ENCODE measurements around the gene SLC5A6. TPM values are rescaled to one million over a fixed set of nuclear protein-coding genes. Genes with fewer than 3 reads are reported as not detected.

SLC5A6 gene
- total and polyA plus RNA-seq, 12 donors, result 5.3 to 20.5 (median 9.1) TPM

GRCh38 chr2:27231921-27232320, 19.9 kb upstream of the SLC5A6 start:
- 94% methylated on average over 13 of the region's 13 CpGs for WGBS, 2 donors
- Histone ChIP-seq H3K27me3 (no peaks in the 10 kb centered on the region), H3K4me1 (no peaks in the 10 kb centered on the region), H3K27ac (no peak overlapping the region), H3K36me3 (peaks cover 0 to 100% (median 79%) of the 10 kb centered on the region in 9 donors), H3K9me3 (no peaks in the 10 kb centered on the region), H3K4me3 (no peak overlapping the region)
- TF ChIP-seq CTCF (IDR thresholded peaks at IDR 0.05), result no peak
- intact Hi-C loops (cut with DNase I), result no loop called here
- ATAC-seq (no peak), DNase-seq (no peak)

GRCh38 chr2:27227501-27227900, 15.4 kb upstream of the SLC5A6 start:
- H3K36me3 ChIP-seq, result peaks cover 0 to 100% (median 74%) of the 10 kb centered on the region in 9 donors
- H3K27me3 ChIP-seq, result no peaks in the 10 kb centered on the region
- intact Hi-C loops (cut with DNase I), result no loop called here
- WGBS, 2 donors, result 90 to 92% methylated on average over 2 of the region's 2 CpGs
- no peaks in the 10 kb centered on the region for H3K9me3 ChIP-seq
- H3K27ac ChIP-seq, result no peak overlapping the region
- no peak for DNase-seq
- no peaks in the 10 kb centered on the region for H3K4me1 ChIP-seq
- ATAC-seq, result no peak
- no peak for TF ChIP-seq CTCF (IDR thresholded peaks at IDR 0.05)
- H3K4me3 ChIP-seq, result no peak overlapping the region

- Histone ChIP-seq H3K4me1 (no peaks in the 10 kb centered on the region), H3K27ac (no peak overlapping the region), H3K36me3 (peaks cover 0 to 100% (median 69%) of the 10 kb centered on the region in 9 donors), H3K9me3 (no peaks in the 10 kb centered on the region), H3K4me3 (no peak overlapping the region), H3K27me3 (no peaks in the 10 kb centered on the region)
- DNase-seq, result no peak
- no peak for ATAC-seq
- 90 to 91% methylated on average over 9 of the region's 9 CpGs for WGBS, 2 donors
- TF ChIP-seq CTCF (IDR thresholded peaks at IDR 0.05), result no peak
- intact Hi-C loops (cut with DNase I), result no loop called here
Measured at GRCh38 chr2:27225526-27225925, 13.5 kb upstream of the SLC5A6 start.

GRCh38 chr2:27223416-27223815, 11.3 kb upstream of the SLC5A6 start:
- Histone ChIP-seq H3K4me1 (no peaks in the 10 kb centered on the region), H3K4me3 (no peak overlapping the region), H3K27ac (no peak overlapping the region), H3K36me3 (peaks cover 0 to 98% (median 63%) of the 10 kb centered on the region in 9 donors), H3K9me3 (no peaks in the 10 kb centered on the region), H3K27me3 (no peaks in the 10 kb centered on the region)
- 97 to 100% methylated on average over 6 of the region's 6 CpGs for WGBS, 2 donors
- ATAC-seq, result no peak
- intact Hi-C loops (cut with DNase I), result no loop called here
- DNase-seq, result no peak
- no peak for TF ChIP-seq CTCF (IDR thresholded peaks at IDR 0.05)

Measured in heart right ventricle (tissue), 16 donors.